BLaER1 treated with 17β-estradiol and CSF1 and Interleukin-3, amounts not matched to agents 10 nM and 100 nM (cell line): Measurements from ENCODE around the gene CCT8.
A peak's percentile ranks its signal among the peaks of the same experiment; 100 is the strongest.

Experiments used
- H3K27ac ChIP-seq, 11 experiments: shearing (Covaris generic); formaldehyde crosslinking; 2 replicates each; pipeline ENCODE4 v1.8.1; 2022
- H3K27me3 ChIP-seq, 11 experiments: shearing (Covaris generic); formaldehyde crosslinking; 2 replicates each; pipeline ENCODE4 v1.8.1; 2022
- H3K36me3 ChIP-seq, 11 experiments: shearing (Covaris generic); formaldehyde crosslinking; 2 replicates each; pipeline ENCODE4 v1.8.1; 2022
- H3K4me1 ChIP-seq, 10 experiments: shearing (Covaris generic); formaldehyde crosslinking; 2 replicates each; pipeline ENCODE4 v1.8.1; 2022
- H3K4me2 ChIP-seq, 11 experiments: shearing (Covaris generic); formaldehyde crosslinking; 2 replicates each; pipeline ENCODE4 v1.8.1; 2022
- H3K4me3 ChIP-seq, 10 experiments: shearing (Covaris generic); formaldehyde crosslinking; 2 replicates each; pipeline ENCODE4 v1.8.1; 2022
- H3K9ac ChIP-seq, 11 experiments: shearing (Covaris generic); formaldehyde crosslinking; 2 replicates each; pipeline ENCODE4 v1.8.1; 2022
- H3K9me3 ChIP-seq, 11 experiments: shearing (Covaris generic); formaldehyde crosslinking; replicated peaks in 1 of 11; 2 replicates each; pipeline ENCODE4 v1.8.1; 2022
- H4K20me1 ChIP-seq, 11 experiments: shearing (Covaris generic); formaldehyde crosslinking; 2 replicates each; pipeline ENCODE4 v1.8.1; 2022
- Cebpa-rat ChIP-seq, 11 experiments: shearing (Covaris generic); IDR thresholded peaks; 2 replicates each; pipeline ENCODE4 v1.8.1; 2022

Gene CCT8

GRCh38 chr21:29052224-29052623 lies 21.2 kb downstream of the CCT8 start:
- Histone ChIP-seq H3K4me3 (no peak overlapping the region), H3K27me3 (no peaks in the 10 kb centered on the region), H3K9ac (no peak overlapping the region), H3K27ac (no peak overlapping the region), H3K4me2 (no peak overlapping the region), H4K20me1 (peaks cover 0 to 55% (median 36%) of the 10 kb centered on the region in 11 experiments; a peak in 17 of 22 replicates), H3K36me3 (peaks cover 93 to 100% (median 98%) of the 10 kb centered on the region in 11 experiments), H3K9me3 (peaks cover 7 to 20% (median 15%) of the 10 kb centered on the region in 11 experiments; a peak in 21 of 22 replicates), H3K4me1 (peaks cover 0 to 18% (median 0%) of the 10 kb centered on the region in 10 experiments; a peak in 6 of 20 replicates)
- TF ChIP-seq Cebpa-rat (IDR thresholded peaks at IDR 0.05), result no peak

- Histone ChIP-seq H3K27ac (no peak overlapping the region), H3K9ac (no peak overlapping the region), H3K36me3 (peaks cover 87 to 100% (median 98%) of the 10 kb centered on the region in 11 experiments)
Observed at GRCh38 chr21:29034678-29035077, 38.8 kb downstream of the CCT8 start.

DNA sequence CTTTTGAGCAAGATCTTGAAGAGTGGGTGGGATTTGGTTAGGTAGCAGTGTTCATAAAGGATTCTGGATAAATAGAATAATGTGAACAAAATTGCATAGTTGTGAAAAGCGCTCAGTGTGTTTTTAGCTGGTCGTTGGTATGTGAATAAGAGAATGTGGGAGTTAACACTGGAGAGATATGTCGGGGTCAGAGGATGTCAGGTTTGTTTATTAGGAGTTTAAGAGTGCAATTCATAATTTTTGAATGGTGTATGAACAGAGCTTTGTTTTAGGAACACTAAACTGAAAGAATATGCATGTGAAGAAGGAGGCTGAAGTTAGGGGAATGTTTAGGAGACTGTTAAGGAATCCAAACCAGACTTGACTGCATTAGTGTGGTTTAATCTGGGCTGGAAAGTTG lies 39.6 kb downstream of the CCT8 start:
- Histone ChIP-seq H3K27ac (no peak overlapping the region), H3K4me2 (no peak overlapping the region), H3K9me3 (no peaks in the 10 kb centered on the region), H3K9ac (no peak overlapping the region), H4K20me1 (peaks cover 0 to 46% (median 9%) of the 10 kb centered on the region in 11 experiments; a peak in 4 of 22 replicates), H3K4me1 (peaks cover 0 to 9% (median 0%) of the 10 kb centered on the region in 10 experiments; a peak in 3 of 20 replicates), H3K27me3 (no peaks in the 10 kb centered on the region), H3K4me3 (no peak overlapping the region), H3K36me3 (peaks cover 86 to 100% (median 97%) of the 10 kb centered on the region in 11 experiments)
- TF ChIP-seq Cebpa-rat (IDR thresholded peaks at IDR 0.05), result no peak

More at GRCh38 chr21:29034678-29035077, 38.8 kb downstream of the CCT8 start:
- peaks cover 0 to 9% (median 0%) of the 10 kb centered on the region in 10 experiments; a peak in 3 of 20 replicates for H3K4me1 ChIP-seq
- TF ChIP-seq Cebpa-rat (IDR thresholded peaks at IDR 0.05), result no peak
- H3K4me2 ChIP-seq, result no peak overlapping the region
- H4K20me1 ChIP-seq, result peaks cover 0 to 38% (median 5%) of the 10 kb centered on the region in 11 experiments; a peak in 4 of 22 replicates
- H3K27me3 ChIP-seq, result no peaks in the 10 kb centered on the region
- no peaks in the 10 kb centered on the region for H3K9me3 ChIP-seq
- H3K4me3 ChIP-seq, result no peak overlapping the region

- no peak for TF ChIP-seq Cebpa-rat (IDR thresholded peaks at IDR 0.05)
- H3K4me1 ChIP-seq, result peaks cover 0 to 9% (median 0%) of the 10 kb centered on the region in 10 experiments; a peak in 3 of 20 replicates
- no peak overlapping the region for H3K27ac ChIP-seq
- peaks cover 0 to 50% (median 11%) of the 10 kb centered on the region in 11 experiments; a peak in 9 of 22 replicates for H4K20me1 ChIP-seq
- no peak overlapping the region for H3K4me3 ChIP-seq
- H3K9me3 ChIP-seq, result no peaks in the 10 kb centered on the region
- H3K9ac ChIP-seq, result no peak overlapping the region
- H3K4me2 ChIP-seq, result no peak overlapping the region
- H3K36me3 ChIP-seq, result peaks cover 86 to 100% (median 97%) of the 10 kb centered on the region in 11 experiments
- H3K27me3 ChIP-seq, result no peaks in the 10 kb centered on the region
Observed at GRCh38 chr21:29033301-29033700, 40.1 kb downstream of the CCT8 start.

- H3K36me3 ChIP-seq, result peaks cover 66 to 86% (median 78%) of the 10 kb centered on the region in 11 experiments
- no peak for TF ChIP-seq Cebpa-rat (IDR thresholded peaks at IDR 0.05)
Observed at GRCh38 chr21:29030909-29031308, 42.5 kb downstream of the CCT8 start.

GRCh38 chr21:29029524-29029923 lies 43.9 kb downstream of the CCT8 start:
- TF ChIP-seq Cebpa-rat (IDR thresholded peaks at IDR 0.05), result no peak
- H3K4me2 ChIP-seq, result no peak overlapping the region
- H3K27me3 ChIP-seq, result no peaks in the 10 kb centered on the region
- H4K20me1 ChIP-seq, result peaks cover 0 to 73% (median 13%) of the 10 kb centered on the region in 11 experiments; a peak in 11 of 22 replicates
- peaks cover 54 to 73% (median 64%) of the 10 kb centered on the region in 11 experiments for H3K36me3 ChIP-seq
- no peaks in the 10 kb centered on the region for H3K9me3 ChIP-seq
- no peak overlapping the region for H3K9ac ChIP-seq
- H3K4me1 ChIP-seq, result peaks cover 13 to 25% (median 17%) of the 10 kb centered on the region in 10 experiments
- H3K27ac ChIP-seq, result no peak overlapping the region
- no peak overlapping the region for H3K4me3 ChIP-seq

More at GRCh38 chr21:29030909-29031308, 42.5 kb downstream of the CCT8 start:
- no peaks in the 10 kb centered on the region for H3K27me3 ChIP-seq
- no peaks in the 10 kb centered on the region for H3K9me3 ChIP-seq
- peaks cover 5 to 24% (median 10%) of the 10 kb centered on the region in 10 experiments for H3K4me1 ChIP-seq
- H3K9ac ChIP-seq, result no peak overlapping the region
- peaks cover 0 to 69% (median 13%) of the 10 kb centered on the region in 11 experiments; a peak in 11 of 22 replicates for H4K20me1 ChIP-seq
- H3K4me2 ChIP-seq, result no peak overlapping the region
- H3K4me3 ChIP-seq, result no peak overlapping the region
- H3K27ac ChIP-seq, result no peak overlapping the region

GRCh38 chr21:29025328-29025713 lies 48.1 kb downstream of the CCT8 start:
- peak overlapping the region; percentile 92 to 99 (median 98) for H3K27ac ChIP-seq
- peak overlapping the region; percentile 71 to 95 (median 84) for H3K4me2 ChIP-seq

GRCh38 chr21:29024474-29025327 lies 48.7 kb downstream of the CCT8 start, which contains the start of gene USP16:
TSS of gene USP16 (plus strand) at chr21:29024668. CDS start at chr21:29027914, 3,246 bp downstream.
- H3K9ac ChIP-seq, result peak within 1 kb of the TSS; percentile 88 to 99 (median 97)
- H3K4me2 ChIP-seq, result peak within 1 kb of the TSS; percentile 77 to 95 (median 84)
- no peaks in the 10 kb centered on the region for H3K9me3 ChIP-seq
- peak within 1 kb of the TSS; percentile 70 to 87 (median 75) for H3K4me3 ChIP-seq
- H4K20me1 ChIP-seq, result peaks cover 0 to 44% (median 3%) of the 10 kb centered on the region in 11 experiments; a peak in 10 of 22 replicates
- H3K36me3 ChIP-seq, result peaks cover 17 to 26% (median 18%) of the 10 kb centered on the region in 11 experiments
- TF ChIP-seq Cebpa-rat (IDR thresholded peaks at IDR 0.05), result no peak
- peaks cover 20 to 34% (median 26%) of the 10 kb centered on the region in 10 experiments for H3K4me1 ChIP-seq
- no peaks in the 10 kb centered on the region for H3K27me3 ChIP-seq
- H3K27ac ChIP-seq, result peak within 1 kb of the TSS; percentile 92 to 99 (median 98)

More at GRCh38 chr21:29025328-29025713, 48.1 kb downstream of the CCT8 start:
- Histone ChIP-seq H4K20me1 (peaks cover 0 to 50% (median 6%) of the 10 kb centered on the region in 11 experiments; a peak in 10 of 22 replicates), H3K36me3 (peaks cover 18 to 32% (median 24%) of the 10 kb centered on the region in 11 experiments), H3K4me3 (peak overlapping the region; percentile 70 to 87 (median 75)), H3K9me3 (no peaks in the 10 kb centered on the region), H3K27me3 (no peaks in the 10 kb centered on the region), H3K9ac (peak overlapping the region; percentile 88 to 99 (median 97)), H3K4me1 (peaks cover 20 to 33% (median 25%) of the 10 kb centered on the region in 10 experiments)
- no peak for TF ChIP-seq Cebpa-rat (IDR thresholded peaks at IDR 0.05)

- Histone ChIP-seq H4K20me1 (peaks cover 0 to 20% (median 0%) of the 10 kb centered on the region in 11 experiments; a peak in 7 of 22 replicates), H3K9ac (no peak overlapping the region), H3K27me3 (no peaks in the 10 kb centered on the region), H3K4me2 (no peak overlapping the region), H3K9me3 (no peaks in the 10 kb centered on the region), H3K36me3 (peaks cover 0 to 2% (median 0%) of the 10 kb centered on the region in 11 experiments; a peak in 2 of 22 replicates), H3K27ac (no peak overlapping the region), H3K4me1 (peaks cover 36 to 51% (median 44%) of the 10 kb centered on the region in 10 experiments), H3K4me3 (no peak overlapping the region)
- TF ChIP-seq Cebpa-rat (IDR thresholded peaks at IDR 0.05), result no peak
Observed at GRCh38 chr21:29022166-29022565, 51.3 kb downstream of the CCT8 start.
